ENCODE measurements around the gene SFMBT2. TPM values are rescaled to one million over a fixed set of nuclear protein-coding genes. Genes with fewer than 3 reads are reported as not detected.

Gene SFMBT2
- total RNA-seq, 4 donors from 2014 or later = 0.60 to 8.6 (median 2.5) TPM

GRCh38 chr10:7304110-7304509 lies 106.7 kb downstream of the SFMBT2 start:
- no peak overlapping the region for H3K27ac ChIP-seq
- TF ChIP-seq POLR2AphosphoS5 (IDR thresholded peaks at IDR 0.05) (no peak), POLR2A (IDR thresholded peaks at IDR 0.05) (no peak), CTCF (IDR thresholded peaks at IDR 0.05) (no peak), EP300 (IDR thresholded peaks at IDR 0.05; ENCODE audit: low read depth) (no peak)
- no peak overlapping the region for H3K4me3 ChIP-seq
- H3K27me3 ChIP-seq = no peaks in the 10 kb centered on the region
- no peak for DNase-seq
- no peaks in the 10 kb centered on the region for H3K9me3 ChIP-seq
- WGBS, 2 donors (ENCODE audit: low coverage in 1 of 2) = 80 to 100% methylated on average over 1 to 4 of the region's 4 CpGs
- H3K4me1 ChIP-seq = peaks cover 0 to 22% (median 4%) of the 10 kb centered on the region in 4 donors
- in situ Hi-C loops (cut with MboI; ENCODE audit: low pct_ligation_motif_present in 1 of 4, low pct_unique_long_range_greater_than_20kb in 1 of 4, low sequenced_read_pairs in 3 of 4) (no loop called here), intact Hi-C loops (cut with DNase I; ENCODE audit: low total_unique reads) (no loop called here)
- H3K36me3 ChIP-seq = no peaks in the 10 kb centered on the region

- H3K27ac ChIP-seq = no peak overlapping the region
- H3K36me3 ChIP-seq = no peaks in the 10 kb centered on the region
- H3K9me3 ChIP-seq = no peaks in the 10 kb centered on the region
- H3K27me3 ChIP-seq = no peaks in the 10 kb centered on the region
- intact Hi-C loops (cut with DNase I; ENCODE audit: low total_unique reads) (no loop called here), in situ Hi-C loops (cut with MboI; ENCODE audit: low pct_ligation_motif_present in 1 of 4, low pct_unique_long_range_greater_than_20kb in 1 of 4, low sequenced_read_pairs in 3 of 4) (no loop called here)
- no peak overlapping the region for H3K4me3 ChIP-seq
- peaks cover 0 to 22% (median 4%) of the 10 kb centered on the region in 4 donors for H3K4me1 ChIP-seq
- TF ChIP-seq POLR2AphosphoS5 (IDR thresholded peaks at IDR 0.05) (peak in 1 of 3 donors; percentile 35), POLR2A (IDR thresholded peaks at IDR 0.05) (no peak), CTCF (IDR thresholded peaks at IDR 0.05) (no peak)
- WGBS, 2 donors (ENCODE audit: low coverage in 1 of 2) = 62 to 66% methylated on average over 2 of the region's 2 CpGs
- no peak for DNase-seq
These were observed 107.8 kb downstream of the SFMBT2 start for GRCh38 chr10:7302930-7303557.

GRCh38 chr10:7302392-7302906 lies 108.4 kb downstream of the SFMBT2 start:
- in situ Hi-C loops (cut with MboI; ENCODE audit: low pct_ligation_motif_present in 1 of 4, low pct_unique_long_range_greater_than_20kb in 1 of 4, low sequenced_read_pairs in 3 of 4) = no loop called here
- no peak for DNase-seq
- Histone ChIP-seq H3K9me3 (no peaks in the 10 kb centered on the region), H3K36me3 (no peaks in the 10 kb centered on the region), H3K4me3 (no peak overlapping the region), H3K27ac (no peak overlapping the region), H3K27me3 (no peaks in the 10 kb centered on the region), H3K4me1 (peaks cover 0 to 22% (median 4%) of the 10 kb centered on the region in 4 donors)
- intact Hi-C loops (cut with DNase I; ENCODE audit: low total_unique reads) = no loop called here
- 28 to 47% methylated on average over 4 of the region's 4 CpGs for WGBS, 2 donors (ENCODE audit: low coverage in 1 of 2)
- TF ChIP-seq CTCF (IDR thresholded peaks at IDR 0.05) (no peak), EP300 (IDR thresholded peaks at IDR 0.05; ENCODE audit: low read depth) (no peak), POLR2AphosphoS5 (IDR thresholded peaks at IDR 0.05) (peak in 2 of 3 donors; percentile 21 to 53), POLR2A (IDR thresholded peaks at IDR 0.05) (no peak)

GRCh38 chr10:7301006-7301778 lies 109.6 kb downstream of the SFMBT2 start:
- in situ Hi-C loops (cut with MboI; ENCODE audit: low pct_ligation_motif_present in 1 of 4, low pct_unique_long_range_greater_than_20kb in 1 of 4, low sequenced_read_pairs in 3 of 4) (no loop called here), intact Hi-C loops (cut with DNase I; ENCODE audit: low total_unique reads) (no loop called here)
- no peak for TF ChIP-seq EP300 (IDR thresholded peaks at IDR 0.05; ENCODE audit: low read depth)
- no peak for TF ChIP-seq CTCF (IDR thresholded peaks at IDR 0.05)
- no peak for TF ChIP-seq POLR2AphosphoS5 (IDR thresholded peaks at IDR 0.05)
- no peak for TF ChIP-seq POLR2A (IDR thresholded peaks at IDR 0.05)
- DNase-seq = no peak
- H3K4me1 ChIP-seq = peaks cover 0 to 22% (median 4%) of the 10 kb centered on the region in 4 donors
- no peaks in the 10 kb centered on the region for H3K36me3 ChIP-seq
- no peak overlapping the region for H3K4me3 ChIP-seq
- H3K27ac ChIP-seq = no peak overlapping the region
- 49 to 67% methylated on average over 8 to 21 of the region's 21 CpGs for WGBS, 2 donors (ENCODE audit: low coverage in 1 of 2)
- no peaks in the 10 kb centered on the region for H3K27me3 ChIP-seq
- no peaks in the 10 kb centered on the region for H3K9me3 ChIP-seq
